CD4-positive, alpha-beta T cell treated with Interleukin-1 beta for 1 hour (primary cell): ENCODE measurements around the gene SLC12A8.

Experiments
- DNase-seq, 2 donors: peaks; one replicate each; pipeline ENCODE4 v3.0.0-alpha.2; 2020 to 2022

SLC12A8 gene

GRCh38 chr3:125186800-125187598 lies 25.5 kb downstream of the SLC12A8 start:
- DNase-seq: no peak

GRCh38 chr3:125186261-125186787 lies 26.2 kb downstream of the SLC12A8 start:
- DNase-seq: no peak

DNA sequence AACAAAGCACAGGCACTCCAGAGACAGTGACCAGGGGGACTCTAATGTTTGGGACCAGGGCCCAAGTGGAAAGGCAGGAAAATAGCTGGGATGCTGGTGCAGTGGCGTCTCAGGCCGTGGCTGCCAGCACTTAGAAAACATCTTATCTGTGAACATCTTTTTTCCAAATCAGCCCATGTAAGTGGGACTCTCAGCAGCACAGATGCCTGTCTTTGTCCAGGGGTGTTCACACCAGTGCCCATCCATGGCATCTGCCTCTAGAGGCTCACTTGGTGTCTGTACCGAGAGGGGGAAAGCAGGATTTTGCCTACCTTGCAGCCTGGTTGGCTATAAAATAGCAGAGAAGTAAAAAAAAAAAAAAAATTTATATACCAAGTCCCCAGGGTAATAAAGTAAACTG lies 26.7 kb downstream of the SLC12A8 start:
- no peak for DNase-seq

- no peak for DNase-seq
Observed at GRCh38 chr3:125179884-125180240, 32.7 kb downstream of the SLC12A8 start.

DNA sequence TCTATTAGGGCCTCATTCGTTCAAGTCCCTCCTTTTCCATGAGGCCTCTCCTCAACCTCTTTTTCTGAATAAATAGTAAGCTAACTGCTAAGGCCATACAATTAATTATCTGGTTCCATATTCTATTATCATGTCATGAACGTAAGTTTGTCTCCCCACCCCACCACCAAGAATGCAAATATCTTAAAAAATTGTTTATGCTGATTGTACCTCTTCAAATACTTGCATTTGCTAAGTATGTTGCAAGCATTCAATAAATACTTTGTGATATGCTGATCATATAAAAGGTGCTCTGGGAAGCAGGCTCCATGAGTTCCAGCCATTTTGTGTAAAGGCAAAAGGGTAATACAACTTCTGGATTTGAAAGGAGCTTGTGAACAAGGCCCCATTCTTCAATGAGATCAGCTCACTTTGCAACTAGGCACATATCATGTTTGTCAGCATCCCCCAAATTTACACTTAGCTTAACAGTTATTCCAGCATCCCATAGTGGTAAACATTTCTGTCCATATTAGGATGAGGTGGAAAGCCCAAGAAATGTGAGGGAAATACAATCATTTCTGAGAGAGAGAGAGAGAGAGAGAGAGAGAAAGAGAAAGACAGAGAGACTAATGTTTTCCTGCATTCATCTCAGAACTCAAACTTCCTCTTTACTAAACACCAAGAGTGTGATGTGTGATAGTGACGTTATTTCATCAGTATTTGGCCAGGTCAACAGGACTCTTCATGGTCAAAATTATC lies 33.2 kb downstream of the SLC12A8 start:
- DNase-seq: no peak

GRCh38 chr3:125177746-125178145 lies 34.8 kb downstream of the SLC12A8 start:
- no peak for DNase-seq

- DNase-seq: no peak
Observed at GRCh38 chr3:125175295-125176078, 37.1 kb downstream of the SLC12A8 start.

DNA sequence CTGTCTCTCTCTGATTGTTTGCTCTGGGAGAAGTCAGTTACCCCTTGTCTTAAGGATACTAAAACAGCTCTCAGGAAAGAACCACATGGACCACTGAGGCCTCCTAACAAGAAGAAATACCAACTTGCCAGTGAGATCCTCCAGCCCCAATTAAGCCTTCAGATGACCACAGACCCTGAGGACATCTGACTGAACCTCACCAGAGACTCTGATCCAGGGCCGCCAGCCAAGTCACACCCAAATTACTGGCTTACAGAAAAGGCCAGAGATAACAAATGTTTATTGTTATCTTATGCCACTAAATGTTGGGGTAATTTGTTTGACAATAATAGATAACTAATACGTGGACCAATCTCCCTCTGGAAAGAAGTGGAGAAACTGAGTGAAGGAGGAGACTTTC lies 40.2 kb downstream of the SLC12A8 start:
- DNase-seq: no peak

- no peak for DNase-seq
Observed at GRCh38 chr3:125168711-125169393, 43.7 kb downstream of the SLC12A8 start.

GRCh38 chr3:125166599-125167136 lies 45.9 kb downstream of the SLC12A8 start:
- no peak for DNase-seq

GRCh38 chr3:125165948-125166553 lies 46.5 kb downstream of the SLC12A8 start:
- no peak for DNase-seq

DNA sequence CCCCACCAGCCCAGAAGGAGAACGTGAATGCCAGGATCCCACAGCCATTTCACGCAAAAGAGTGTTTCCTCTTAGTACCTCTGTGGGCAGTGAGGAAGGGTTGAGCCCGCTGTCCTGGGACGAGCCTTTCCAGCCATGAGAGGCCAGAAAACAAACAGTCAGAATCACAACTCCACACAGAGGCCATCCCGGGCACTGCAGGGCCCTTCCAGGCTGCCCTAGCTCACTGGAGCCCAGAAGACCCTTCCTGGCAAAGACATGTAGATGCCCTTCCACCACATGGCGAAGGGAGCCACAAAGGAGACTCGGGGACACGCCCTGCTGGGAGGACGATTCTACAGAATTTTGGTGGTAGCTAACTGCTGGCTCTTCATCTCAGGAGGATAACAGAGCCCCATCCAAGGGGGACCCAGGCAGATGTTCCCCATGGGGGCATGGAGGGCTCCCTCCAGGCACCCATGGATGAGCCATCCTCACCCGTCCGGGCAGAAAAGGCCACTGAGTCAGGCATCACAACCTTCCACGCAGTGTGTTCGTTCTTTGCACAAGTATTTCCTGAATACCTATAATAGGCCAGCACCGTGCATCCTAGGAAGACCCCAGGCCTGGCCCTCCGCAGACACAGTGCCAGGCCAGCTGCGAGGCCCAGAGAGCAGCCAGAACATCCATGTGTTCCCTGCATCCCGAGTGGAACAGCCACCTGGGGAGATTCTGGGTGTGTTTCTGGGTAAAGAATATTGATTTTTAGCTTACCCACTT lies 47.2 kb downstream of the SLC12A8 start:
- DNase-seq: no peak

GRCh38 chr3:125163739-125164601 lies 48.6 kb downstream of the SLC12A8 start:
- DNase-seq: no peak

- DNase-seq: no peak
Observed at GRCh38 chr3:125161607-125162219, 50.8 kb downstream of the SLC12A8 start.

GRCh38 chr3:125160606-125161371 lies 51.8 kb downstream of the SLC12A8 start:
- no peak for DNase-seq

GRCh38 chr3:125157183-125157582 lies 55.4 kb downstream of the SLC12A8 start:
- no peak for DNase-seq

- no peak for DNase-seq
Observed at GRCh38 chr3:125156456-125156855, 56.1 kb downstream of the SLC12A8 start.

GRCh38 chr3:125154800-125155269 lies 57.7 kb downstream of the SLC12A8 start:
- peak; percentile 18 to 39 for DNase-seq

GRCh38 chr3:125154110-125154509 lies 58.4 kb downstream of the SLC12A8 start:
- no peak for DNase-seq
